AG08396 (cell line): ENCODE measurements around the gene ATP5MG.
"Not testable (repeated sequence)": the region's sequence is repeated elsewhere in the genome, so short reads cannot be mapped to it uniquely, and the experiment has no call there.

Experiments
- DNase-seq: peaks from one replicate; pipeline ENCODE4 v3.0.0; 2012; ENCODE audit warnings: low spot score, mixed read lengths

ATP5MG gene

GRCh38 chr11:118410055-118410745, 8.8 kb downstream of the ATP5MG start:
- no peak for DNase-seq

DNA sequence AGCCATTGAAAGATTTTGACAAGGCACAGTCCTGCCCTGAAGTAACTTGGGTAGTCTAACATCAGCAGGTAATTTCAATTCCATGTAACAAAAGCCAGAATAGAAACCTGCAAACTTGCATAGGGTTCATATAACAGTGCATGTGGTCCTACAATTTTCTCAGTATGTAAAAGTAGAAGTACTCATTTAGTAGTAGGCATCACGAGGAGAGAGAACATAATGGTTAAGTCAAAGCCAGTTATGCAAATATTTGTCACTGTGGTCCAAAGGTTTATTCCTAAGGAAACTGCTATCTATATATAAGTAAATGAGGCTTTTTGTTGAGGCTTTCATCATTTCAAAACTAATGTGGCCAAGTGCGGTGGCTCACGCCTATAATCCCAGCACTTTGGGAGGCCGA, 10.1 kb downstream of the ATP5MG start:
- no peak for DNase-seq

DNA sequence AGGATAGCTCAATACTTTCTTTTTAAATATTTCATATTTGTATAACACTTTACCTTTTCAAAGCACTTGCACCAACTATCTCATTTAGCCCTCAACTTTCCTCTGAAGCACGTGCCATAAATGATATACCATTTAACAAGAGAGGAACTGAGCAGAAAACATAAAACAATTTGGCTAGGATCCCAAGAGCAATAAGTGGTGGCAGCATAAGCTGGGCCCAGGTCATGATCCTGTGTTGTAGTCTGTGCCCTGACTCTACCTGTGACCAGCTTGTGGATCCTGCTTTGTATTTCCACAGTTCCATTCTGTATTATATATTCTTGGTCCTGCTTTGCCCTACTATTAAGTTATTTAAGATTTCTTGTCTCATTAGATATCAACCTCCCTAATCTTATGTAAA, 11.5 kb downstream of the ATP5MG start:
- no peak for DNase-seq

DNA sequence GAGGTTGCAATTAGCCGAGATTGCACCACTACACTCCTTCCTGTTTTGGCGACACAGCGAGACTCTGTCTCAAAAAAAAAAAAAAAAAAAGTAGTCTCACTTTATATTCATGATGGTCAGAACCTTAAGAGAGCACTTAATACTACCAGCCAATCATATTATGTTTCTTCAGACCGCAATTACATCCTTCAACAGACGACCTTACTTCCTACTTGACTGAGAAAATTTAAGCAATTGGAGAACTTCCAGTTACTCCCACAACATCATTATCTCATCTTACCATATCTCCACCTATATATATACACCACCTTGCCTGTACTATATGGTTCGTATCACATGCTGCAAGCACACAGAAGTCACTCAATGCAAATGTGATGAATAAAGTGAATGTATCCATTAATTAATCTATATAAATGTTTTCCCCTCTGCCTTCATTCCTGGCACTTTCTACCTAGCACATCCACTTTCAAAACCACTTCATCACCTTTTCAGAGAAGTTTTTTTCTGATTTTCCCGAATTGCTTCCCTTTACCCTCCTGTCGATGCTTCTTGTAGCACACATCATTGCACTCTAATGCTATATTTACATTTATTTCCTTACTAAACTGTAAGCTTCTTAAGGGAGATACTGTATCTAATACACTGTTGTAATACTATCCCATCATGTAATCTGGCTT, 13.8 kb downstream of the ATP5MG start:
- no peak for DNase-seq

- DNase-seq = peak; percentile 88
These were observed 14.3 kb downstream of the ATP5MG start for GRCh38 chr11:118415739-118416068.

DNA sequence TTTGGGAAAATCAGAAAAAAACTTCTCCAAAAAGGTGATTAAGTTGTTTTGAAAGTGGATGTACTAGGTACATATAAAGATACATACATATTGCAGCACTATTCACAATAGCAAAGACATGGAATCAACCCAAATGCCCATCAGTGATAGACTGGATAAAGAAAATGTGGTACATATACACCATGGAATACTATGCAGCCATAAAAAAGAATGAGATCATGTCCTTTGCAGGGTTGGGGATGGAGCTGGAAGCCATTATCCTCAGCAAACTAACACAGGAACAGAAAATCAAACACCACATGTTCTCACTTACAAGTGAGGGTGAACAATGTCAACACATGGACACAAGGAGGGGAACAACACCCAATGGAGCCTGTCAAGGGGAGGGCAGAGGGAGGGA, 15.5 kb downstream of the ATP5MG start:
- not testable (repeated sequence) for DNase-seq

GRCh38 chr11:118417801-118418200, 16.4 kb downstream of the ATP5MG start:
- no peak for DNase-seq

DNA sequence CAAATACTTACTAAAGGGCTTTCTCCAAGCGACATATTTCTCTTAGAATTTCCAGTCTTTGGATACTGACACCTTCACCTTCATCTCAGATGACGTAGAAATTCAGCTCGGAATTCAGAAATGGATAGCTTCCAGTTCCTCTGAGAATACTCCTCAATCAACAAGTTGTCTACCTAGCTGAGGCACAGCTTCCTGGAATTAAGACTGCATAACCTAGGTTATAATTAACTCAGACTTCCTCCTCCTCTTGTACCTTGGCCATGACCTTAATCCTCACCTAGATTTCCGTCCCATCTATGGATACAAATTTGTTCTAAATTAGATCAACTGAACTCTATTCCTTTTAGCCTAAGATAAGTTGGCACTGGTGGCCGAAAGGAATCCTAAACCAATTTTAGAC, 17.4 kb downstream of the ATP5MG start:
- DNase-seq = no peak

DNA sequence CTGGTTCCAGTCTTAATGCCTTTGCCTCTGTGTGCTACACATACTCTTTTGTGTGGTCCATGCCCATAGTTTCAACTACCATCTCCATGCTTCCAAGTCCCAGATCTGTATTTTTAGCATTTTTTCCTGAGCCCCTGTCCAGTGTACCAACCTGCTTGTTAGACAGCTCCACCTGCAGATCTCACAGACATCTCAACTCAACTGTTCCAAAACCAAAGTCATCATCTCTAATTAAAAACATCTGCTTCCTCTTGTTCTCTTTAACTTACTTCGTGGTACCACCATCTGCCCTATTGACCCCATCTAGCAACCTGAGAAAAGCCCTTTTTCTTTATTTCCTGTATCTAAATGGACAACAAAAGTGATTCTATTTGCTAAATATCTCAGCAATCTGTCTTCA, 26.3 kb downstream of the ATP5MG start:
- no peak for DNase-seq

GRCh38 chr11:118430956-118431355, 29.6 kb downstream of the ATP5MG start:
- DNase-seq = no peak

GRCh38 chr11:118434123-118434552, 32.7 kb downstream of the ATP5MG start:
- no peak for DNase-seq

- peak; percentile 27 for DNase-seq
These were observed 33.3 kb downstream of the ATP5MG start for GRCh38 chr11:118434553-118435289.

- DNase-seq = peak; percentile 39
These were observed 34.0 kb downstream of the ATP5MG start for GRCh38 chr11:118435290-118435892.

DNA sequence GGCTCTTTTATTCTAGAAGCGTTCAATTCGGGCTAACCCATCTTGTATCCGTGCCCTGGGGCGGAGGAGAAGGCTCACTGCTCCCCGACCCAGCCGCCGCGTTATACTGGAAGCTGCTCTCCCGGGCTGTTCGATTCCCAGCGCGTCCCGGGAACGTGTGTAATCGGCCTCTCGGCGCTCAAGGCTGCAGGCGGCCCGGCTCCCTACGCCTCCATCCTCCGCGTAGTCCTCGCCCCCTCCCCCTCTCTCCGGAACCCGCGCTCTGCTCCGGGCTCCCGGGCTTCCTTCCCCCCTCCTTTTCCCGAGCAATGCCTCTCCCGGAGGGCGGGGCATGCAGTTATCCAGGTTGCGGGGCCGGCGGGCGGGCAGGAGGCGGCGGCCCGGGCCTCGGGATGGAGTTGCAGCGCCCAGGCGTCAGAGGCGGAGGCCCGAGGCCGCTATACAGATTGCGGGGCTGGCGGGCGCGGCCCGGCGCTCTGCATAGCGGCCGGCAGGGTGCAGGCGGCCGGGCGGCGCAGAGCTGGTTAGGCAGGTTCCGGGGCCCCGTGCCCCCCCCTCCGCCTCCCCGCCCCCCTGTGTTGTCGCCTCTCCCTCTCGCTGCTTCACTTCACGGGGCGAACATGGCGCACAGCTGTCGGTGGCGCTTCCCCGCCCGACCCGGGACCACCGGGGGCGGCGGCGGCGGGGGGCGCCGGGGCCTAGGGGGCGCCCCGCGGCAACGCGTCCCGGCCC, 34.7 kb downstream of the ATP5MG start, which contains the start of gene KMT2A:
Gene KMT2A (plus strand): TSS at position 600 of the 732 bp plus-strand sequence. CDS start 21 bp downstream, at position 621.
- DNase-seq = peak; percentile 96

GRCh38 chr11:118436639-118437207, 35.3 kb downstream of the ATP5MG start:
- no peak for DNase-seq

GRCh38 chr11:118437208-118438125, 36.1 kb downstream of the ATP5MG start:
- peak; percentile 55 for DNase-seq

DNA sequence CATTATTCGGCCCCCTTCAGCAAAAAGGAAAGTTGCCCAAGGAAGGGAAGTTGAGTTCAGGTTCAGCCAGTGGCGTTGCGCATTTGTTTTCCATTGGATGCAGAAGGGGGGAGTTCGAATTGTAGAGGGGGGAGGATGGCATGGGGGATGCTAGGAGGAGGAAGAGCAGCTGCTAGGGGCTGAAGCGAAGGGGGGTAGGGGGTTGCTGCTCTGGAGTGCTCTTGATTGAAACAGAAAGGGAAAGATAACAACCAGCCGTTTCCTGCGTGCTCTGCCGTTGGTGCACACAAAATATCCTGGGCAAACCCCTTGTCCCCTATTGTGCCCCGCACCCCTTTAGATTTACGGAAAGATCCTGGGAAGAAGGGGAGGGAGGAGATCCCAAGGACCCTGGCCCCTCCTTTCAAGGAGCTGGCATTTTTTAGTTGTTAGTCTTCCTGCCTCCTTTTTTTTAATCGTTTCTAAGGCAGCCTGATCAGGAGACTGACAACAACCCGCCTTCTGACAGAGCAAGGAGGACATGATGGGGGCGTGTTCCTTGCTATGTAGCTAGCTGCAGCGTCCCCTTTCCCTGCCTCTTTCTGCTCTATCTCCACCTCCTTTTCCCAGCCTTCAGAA, 37.0 kb downstream of the ATP5MG start:
- DNase-seq = peak; percentile 75

GRCh38 chr11:118439646-118440045, 38.2 kb downstream of the ATP5MG start:
- DNase-seq = no peak

DNA sequence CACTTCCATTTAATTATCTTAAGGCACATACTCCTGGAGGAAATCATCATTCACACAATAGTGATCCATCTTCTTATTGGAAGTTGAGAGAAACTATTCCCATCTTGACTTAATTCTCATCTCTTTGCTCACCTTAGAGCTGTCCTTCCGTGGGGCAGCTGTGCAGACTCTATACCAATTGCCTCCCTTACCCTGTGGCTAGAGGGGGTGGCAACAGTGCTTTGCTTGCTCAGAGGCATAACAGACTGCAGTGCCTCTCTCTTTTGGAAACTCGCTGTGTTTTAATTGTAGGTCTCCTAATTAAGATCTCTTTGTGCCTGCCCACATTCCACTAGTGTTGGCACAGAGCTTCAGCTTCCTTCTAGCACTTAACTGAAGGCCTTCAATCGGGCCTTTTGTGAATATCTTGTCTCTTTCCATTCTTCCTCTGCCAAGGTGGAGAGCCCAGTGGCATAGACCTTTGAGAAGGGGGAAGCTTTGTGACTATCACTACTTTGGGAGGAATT, 40.4 kb downstream of the ATP5MG start:
- DNase-seq = no peak

GRCh38 chr11:118442301-118442700, 40.9 kb downstream of the ATP5MG start:
- no peak for DNase-seq
